ENCODE data around the gene JARID2.

JARID2 gene

GRCh38 chr6:15427331-15428070, 181.6 kb downstream of the JARID2 start:
- DNase-seq = peak; percentile 86

GRCh38 chr6:15429141-15430110, 183.6 kb downstream of the JARID2 start:
- DNase-seq = peak; percentile 65

GRCh38 chr6:15430186-15430585, 184.3 kb downstream of the JARID2 start:
- no peak for DNase-seq

- DNase-seq = no peak
Observed at GRCh38 chr6:15430931-15431405, 185.1 kb downstream of the JARID2 start.

- no peak for DNase-seq
Observed at GRCh38 chr6:15431762-15432483, 186.1 kb downstream of the JARID2 start.

GRCh38 chr6:15433511-15433861, 187.6 kb downstream of the JARID2 start:
- no peak for DNase-seq

GRCh38 chr6:15434263-15434662, 188.4 kb downstream of the JARID2 start:
- DNase-seq = peak; percentile 53

- DNase-seq = no peak
Observed at GRCh38 chr6:15434823-15435380, 189.0 kb downstream of the JARID2 start.

- DNase-seq = no peak
Observed at GRCh38 chr6:15435468-15435867, 189.6 kb downstream of the JARID2 start.

- no peak for DNase-seq
Observed at GRCh38 chr6:15436451-15436850, 190.6 kb downstream of the JARID2 start.

GRCh38 chr6:15437090-15437635, 191.3 kb downstream of the JARID2 start:
- no peak for DNase-seq

GRCh38 chr6:15439410-15440025, 193.6 kb downstream of the JARID2 start:
- DNase-seq = peak; percentile 53

- DNase-seq = no peak
Observed at GRCh38 chr6:15440040-15440439, 194.2 kb downstream of the JARID2 start.

- peak; percentile 86 for DNase-seq
Observed at GRCh38 chr6:15441215-15441868, 195.5 kb downstream of the JARID2 start.

- no peak for DNase-seq
Observed at GRCh38 chr6:15441981-15442380, 196.1 kb downstream of the JARID2 start.

GRCh38 chr6:15442467-15442866, 196.6 kb downstream of the JARID2 start:
- no peak for DNase-seq

GRCh38 chr6:15443119-15443830, 197.4 kb downstream of the JARID2 start:
- peak; percentile 65 for DNase-seq

- DNase-seq = no peak
Observed at GRCh38 chr6:15444081-15444731, 198.3 kb downstream of the JARID2 start.

GRCh38 chr6:15444881-15445280, 199.0 kb downstream of the JARID2 start:
- DNase-seq = peak; percentile 80
